Superior temporal gyrus (tissue), 1 donor: ENCODE results near the gene PHF20.
"Not testable (repeated sequence)": the region's sequence is repeated elsewhere in the genome, so short reads cannot be mapped to it uniquely, and the experiment has no call there.

ENCODE experiments used
- DNase-seq: peaks from one replicate; pipeline ENCODE4 v3.0.0-alpha.2; 2016; ENCODE audit errors: extremely low spot score

PHF20 gene

GRCh38 chr20:35776513-35777101, 4.8 kb downstream of the PHF20 start:
- no peak for DNase-seq

- DNase-seq, result not testable (repeated sequence)
These were observed 12.0 kb downstream of the PHF20 start for GRCh38 chr20:35783811-35784210.

GRCh38 chr20:35785541-35785940, 13.7 kb downstream of the PHF20 start:
- not testable (repeated sequence) for DNase-seq

GRCh38 chr20:35788796-35789195, 17.0 kb downstream of the PHF20 start:
- no peak for DNase-seq

GRCh38 chr20:35791097-35791496, 19.3 kb downstream of the PHF20 start:
- DNase-seq, result no peak

GRCh38 chr20:35791821-35792220, 20.0 kb downstream of the PHF20 start:
- DNase-seq, result no peak

GRCh38 chr20:35792740-35793139, 20.9 kb downstream of the PHF20 start:
- no peak for DNase-seq

GRCh38 chr20:35796571-35796970, 24.8 kb downstream of the PHF20 start:
- no peak for DNase-seq

- no peak for DNase-seq
These were observed 30.1 kb downstream of the PHF20 start for GRCh38 chr20:35801865-35802264.

GRCh38 chr20:35806075-35806474, 34.3 kb downstream of the PHF20 start:
- DNase-seq, result no peak

- DNase-seq, result no peak
These were observed 36.1 kb downstream of the PHF20 start for GRCh38 chr20:35807877-35808276.

- DNase-seq, result peak; percentile 10
These were observed 48.9 kb downstream of the PHF20 start for GRCh38 chr20:35820715-35821114.

GRCh38 chr20:35821807-35822242, 50.0 kb downstream of the PHF20 start:
- DNase-seq, result no peak

GRCh38 chr20:35823147-35823546, 51.3 kb downstream of the PHF20 start:
- no peak for DNase-seq

GRCh38 chr20:35823937-35824336, 52.1 kb downstream of the PHF20 start:
- DNase-seq, result no peak

- DNase-seq, result peak; percentile 22
These were observed 54.7 kb downstream of the PHF20 start for GRCh38 chr20:35826397-35826998.

GRCh38 chr20:35828434-35828833, 56.6 kb downstream of the PHF20 start:
- no peak for DNase-seq

GRCh38 chr20:35828916-35829315, 57.1 kb downstream of the PHF20 start:
- DNase-seq, result no peak

GRCh38 chr20:35830264-35830663, 58.4 kb downstream of the PHF20 start:
- DNase-seq, result no peak

- no peak for DNase-seq
These were observed 59.2 kb downstream of the PHF20 start for GRCh38 chr20:35831029-35831428.

- no peak for DNase-seq
These were observed 60.2 kb downstream of the PHF20 start for GRCh38 chr20:35831971-35832370.

- DNase-seq, result no peak
These were observed 61.4 kb downstream of the PHF20 start for GRCh38 chr20:35833241-35833640.

- no peak for DNase-seq
These were observed 65.9 kb downstream of the PHF20 start for GRCh38 chr20:35837577-35838195.
